Mesenchymal stem cell (in vitro differentiated cells and primary cell): ENCODE measurements around the gene ZFP82.

Experiments used
- DNase-seq: peaks from one replicate; pipeline ENCODE4 v3.0.0-alpha.2; 2013
- H2AFZ ChIP-seq: one replicate; pipeline ENCODE4 v1.6.1; 2013; ENCODE audit warnings: low read depth, mild to moderate bottlenecking, control low read depth, inconsistent platforms, low read length, moderate library complexity
- H2AK5ac ChIP-seq: 2 replicates; pipeline ENCODE4 v1.6.1; 2013; ENCODE audit warnings: low read length, moderate library complexity, mild to moderate bottlenecking, inconsistent platforms; ENCODE audit not compliant: severe bottlenecking
- H2BK120ac ChIP-seq: one replicate; pipeline ENCODE4 v1.6.1; 2013; ENCODE audit warnings: low read depth, mild to moderate bottlenecking, inconsistent platforms, low read length, moderate library complexity
- H2BK12ac ChIP-seq, 2 experiments: one replicate each; pipeline ENCODE4 v1.6.1; 2013; ENCODE audit warnings: inconsistent platforms in 2 of 2, low read length in 2 of 2, mild to moderate bottlenecking in 2 of 2, moderate library complexity in 2 of 2, control low read depth in 1 of 2
- H2BK15ac ChIP-seq: one replicate; pipeline ENCODE4 v1.6.1; 2013; ENCODE audit warnings: mild to moderate bottlenecking, low read depth, inconsistent platforms; ENCODE audit not compliant: poor library complexity, severe bottlenecking
- H2BK5ac ChIP-seq: 2 replicates; pipeline ENCODE4 v1.6.1; 2013; ENCODE audit warnings: low read depth, mild to moderate bottlenecking, low read length, control low read depth, inconsistent platforms; ENCODE audit not compliant: poor library complexity, severe bottlenecking
- H3K14ac ChIP-seq, 2 experiments: one replicate each; pipeline ENCODE4 v1.6.1; 2013; ENCODE audit warnings: inconsistent platforms in 2 of 2, low read length in 2 of 2, control low read depth in 1 of 2, mild to moderate bottlenecking in 1 of 2, moderate library complexity in 1 of 2
- H3K18ac ChIP-seq, 2 experiments: one replicate each; pipeline ENCODE4 v1.6.1; 2013; ENCODE audit warnings: inconsistent platforms in 2 of 2, low read length in 2 of 2, control low read depth in 1 of 2, low read depth in 1 of 2, mild to moderate bottlenecking in 1 of 2
- H3K23ac ChIP-seq, 2 experiments: one replicate each; pipeline ENCODE4 v1.6.1; 2013; ENCODE audit warnings: inconsistent platforms in 2 of 2, low read length in 2 of 2, mild to moderate bottlenecking in 2 of 2, moderate library complexity in 2 of 2, control low read depth in 1 of 2
- H3K27ac ChIP-seq: 2 replicates; pipeline ENCODE4 v1.5.1; 2013; ENCODE audit warnings: mild to moderate bottlenecking, moderate library complexity, low read length, control low read depth, inconsistent platforms; ENCODE audit not compliant: poor library complexity, severe bottlenecking
- H3K27me3 ChIP-seq, 2 experiments: 2 replicates each; pipeline versions ENCODE4 v1.6.1 to v1.7.0; 2013; ENCODE audit warnings: low read length in 2 of 2, mild to moderate bottlenecking in 2 of 2, moderate library complexity in 2 of 2, control low read depth in 1 of 2, inconsistent platforms in 1 of 2; ENCODE audit not compliant: control insufficient read depth in 1 of 2, insufficient read depth in 1 of 2
- H3K36me3 ChIP-seq, 2 experiments: 2 replicates each; pipeline versions ENCODE4 v1.6.1 to v1.7.0; 2013; ENCODE audit warnings: low read length in 2 of 2, control low read depth in 1 of 2, inconsistent platforms in 1 of 2, low read depth in 1 of 2, mild to moderate bottlenecking in 1 of 2; ENCODE audit not compliant: insufficient read depth in 2 of 2, control insufficient read depth in 1 of 2
- H3K4ac ChIP-seq, 2 experiments: one replicate each; pipeline ENCODE4 v1.6.1; 2013; ENCODE audit warnings: inconsistent platforms in 2 of 2, low read length in 2 of 2, mild to moderate bottlenecking in 2 of 2, moderate library complexity in 2 of 2, control low read depth in 1 of 2, low read depth in 1 of 2
- H3K4me1 ChIP-seq: 2 replicates; pipeline ENCODE4 v1.6.1; 2013; ENCODE audit warnings: low read depth, low read length, control low read depth; ENCODE audit not compliant: control insufficient read depth, insufficient read depth
- H3K4me2 ChIP-seq: 2 replicates; pipeline ENCODE4 v1.6.1; 2013; ENCODE audit warnings: low read length, mild to moderate bottlenecking, inconsistent platforms; ENCODE audit not compliant: poor library complexity, severe bottlenecking
- H3K4me3 ChIP-seq, 2 experiments: 2 replicates each; pipeline versions ENCODE4 v1.5.1 to v1.7.0; 2013; ENCODE audit warnings: low read length in 2 of 2, mild to moderate bottlenecking in 2 of 2, control low read depth in 1 of 2, low read depth in 1 of 2; ENCODE audit not compliant: insufficient read depth in 1 of 2
- H3K79me1 ChIP-seq: replicated peaks from 2 replicates; pipeline ENCODE4 v1.6.1; 2013; ENCODE audit warnings: mild to moderate bottlenecking, control low read depth, low read length, inconsistent platforms; ENCODE audit not compliant: poor library complexity, severe bottlenecking
- H3K9ac ChIP-seq: 2 replicates; pipeline ENCODE4 v1.7.0; 2013; ENCODE audit warnings: mild to moderate bottlenecking, low read length, moderate library complexity
- H3K9me3 ChIP-seq: 2 replicates; pipeline ENCODE4 v1.7.0; 2013; ENCODE audit warnings: mild to moderate bottlenecking, low read length; ENCODE audit not compliant: control insufficient read depth
- H4K8ac ChIP-seq: one replicate; pipeline ENCODE4 v1.6.1; 2013; ENCODE audit warnings: inconsistent platforms, mild to moderate bottlenecking, low read length, moderate library complexity
- H4K91ac ChIP-seq: one replicate; pipeline ENCODE4 v1.6.1; 2013; ENCODE audit warnings: mild to moderate bottlenecking, low read length, inconsistent platforms
- WGBS: methylation state at CpG from one replicate; pipeline ENCODE4 v1.1.7; 2013; ENCODE audit warnings: mixed read lengths; 5-methylcytosine and 5-hydroxymethylcytosine counted together

ZFP82 gene

GRCh38 chr19:36404498-36404897, 13.9 kb downstream of the ZFP82 start:
- no peak overlapping the region for H3K18ac ChIP-seq
- no peak for DNase-seq
- WGBS = 100% methylated on average over 3 of the region's 3 CpGs
- no peak overlapping the region for H4K91ac ChIP-seq
- no peak overlapping the region for H2AK5ac ChIP-seq
- H2BK15ac ChIP-seq = no peak overlapping the region
- no peak overlapping the region for H3K9ac ChIP-seq
- peaks cover 42 to 92% of the 10 kb centered on the region in 2 experiments for H3K36me3 ChIP-seq
- no peaks in the 10 kb centered on the region for H3K4me1 ChIP-seq
- H3K9me3 ChIP-seq = peaks cover 90% of the 10 kb centered on the region
- H3K79me1 ChIP-seq = peaks cover 9% of the 10 kb centered on the region
- H3K4ac ChIP-seq = no peak overlapping the region
- H3K23ac ChIP-seq = no peak overlapping the region
- no peak overlapping the region for H3K27ac ChIP-seq
- no peak overlapping the region for H3K14ac ChIP-seq
- no peak overlapping the region for H2BK5ac ChIP-seq
- H2BK12ac ChIP-seq = no peak overlapping the region
- H2AFZ ChIP-seq = no peak overlapping the region
- H3K4me3 ChIP-seq = peak overlapping the region in 1 of 2 experiments; percentile 62
- no peak overlapping the region for H3K4me2 ChIP-seq
- H4K8ac ChIP-seq = no peak overlapping the region
- no peak overlapping the region for H2BK120ac ChIP-seq
- H3K27me3 ChIP-seq = no peaks in the 10 kb centered on the region

- Histone ChIP-seq H3K27ac (no peak overlapping the region), H2AK5ac (no peak overlapping the region), H3K4me3 (peak overlapping the region in 1 of 2 experiments; percentile 20), H3K36me3 (peaks cover 49 to 88% of the 10 kb centered on the region in 2 experiments), H2BK15ac (no peak overlapping the region), H3K79me1 (peaks cover 2% of the 10 kb centered on the region), H3K9me3 (peaks cover 92% of the 10 kb centered on the region), H3K9ac (no peak overlapping the region), H4K91ac (no peak overlapping the region), H3K23ac (no peak overlapping the region), H3K4me2 (no peak overlapping the region), H2AFZ (no peak overlapping the region), H3K14ac (no peak overlapping the region), H2BK12ac (no peak overlapping the region), H3K18ac (no peak overlapping the region), H3K4me1 (no peaks in the 10 kb centered on the region), H2BK120ac (no peak overlapping the region), H4K8ac (no peak overlapping the region), H2BK5ac (no peak overlapping the region), H3K27me3 (no peaks in the 10 kb centered on the region), H3K4ac (no peak overlapping the region)
- WGBS = 97% methylated on average over 7 of the region's 7 CpGs
- DNase-seq = no peak
Observed at GRCh38 chr19:36401475-36401874, 17.0 kb downstream of the ZFP82 start.

- DNase-seq = no peak
- Histone ChIP-seq H3K4me2 (no peak overlapping the region), H3K27ac (no peak overlapping the region), H3K9ac (no peak overlapping the region), H3K79me1 (peaks cover 2% of the 10 kb centered on the region), H3K4me3 (no peak overlapping the region), H3K36me3 (peaks cover 48 to 85% of the 10 kb centered on the region in 2 experiments), H3K23ac (no peak overlapping the region), H2BK12ac (no peak overlapping the region), H3K14ac (no peak overlapping the region), H3K4ac (no peak overlapping the region), H4K91ac (no peak overlapping the region), H3K18ac (no peak overlapping the region), H3K4me1 (no peaks in the 10 kb centered on the region), H3K27me3 (no peaks in the 10 kb centered on the region), H2BK120ac (no peak overlapping the region), H2AK5ac (no peak overlapping the region), H4K8ac (no peak overlapping the region), H2AFZ (no peak overlapping the region), H3K9me3 (peaks cover 90% of the 10 kb centered on the region), H2BK15ac (no peak overlapping the region), H2BK5ac (no peak overlapping the region)
- 100% methylated on average over 1 of the region's 3 CpGs for WGBS
Observed at GRCh38 chr19:36398571-36398970, 19.9 kb downstream of the ZFP82 start.

- no peak overlapping the region for H4K91ac ChIP-seq
- H3K9ac ChIP-seq = no peak overlapping the region
- H3K27me3 ChIP-seq = no peaks in the 10 kb centered on the region
- H4K8ac ChIP-seq = no peak overlapping the region
- H3K79me1 ChIP-seq = no peaks in the 10 kb centered on the region
- no peak overlapping the region for H3K14ac ChIP-seq
- no peak overlapping the region for H2BK15ac ChIP-seq
- peak overlapping the region in 1 of 2 experiments; percentile 41 for H3K4me3 ChIP-seq
- WGBS = 98% methylated on average over 6 of the region's 11 CpGs
- no peak overlapping the region for H3K27ac ChIP-seq
- H2BK12ac ChIP-seq = no peak overlapping the region
- peak; percentile 8 for DNase-seq
- H3K4ac ChIP-seq = no peak overlapping the region
- no peak overlapping the region for H2BK120ac ChIP-seq
- H2AK5ac ChIP-seq = no peak overlapping the region
- peaks cover 94% of the 10 kb centered on the region for H3K9me3 ChIP-seq
- no peak overlapping the region for H3K18ac ChIP-seq
- H3K4me1 ChIP-seq = no peaks in the 10 kb centered on the region
- no peak overlapping the region for H2AFZ ChIP-seq
- no peak overlapping the region for H3K23ac ChIP-seq
- no peak overlapping the region for H3K4me2 ChIP-seq
- peaks cover 36 to 55% of the 10 kb centered on the region in 2 experiments for H3K36me3 ChIP-seq
- no peak overlapping the region for H2BK5ac ChIP-seq
Observed at GRCh38 chr19:36392916-36393673, 25.3 kb downstream of the ZFP82 start.
